ENCODE measurements around the gene LOC101059915.

DNA sequence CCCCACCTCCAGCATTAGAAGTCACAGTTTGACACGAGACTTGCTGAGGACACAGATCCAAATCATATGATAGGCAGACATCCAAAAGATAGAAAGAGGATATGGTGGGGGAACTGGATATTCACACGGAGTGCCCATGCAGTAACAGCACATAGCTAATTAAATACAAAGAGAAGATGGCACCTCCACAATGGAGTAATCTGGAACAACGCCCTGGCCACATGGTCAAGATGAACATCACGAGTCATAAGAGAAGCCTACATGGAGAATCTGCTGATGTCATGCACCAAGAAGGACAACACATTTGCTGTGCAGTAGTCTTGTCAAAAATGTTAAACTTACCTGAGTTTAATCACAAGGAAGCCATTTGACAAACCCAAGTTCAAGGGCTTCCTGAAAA, 10.1 kb upstream of the LOC101059915 start:
- TF ChIP-seq, protein P1, sequence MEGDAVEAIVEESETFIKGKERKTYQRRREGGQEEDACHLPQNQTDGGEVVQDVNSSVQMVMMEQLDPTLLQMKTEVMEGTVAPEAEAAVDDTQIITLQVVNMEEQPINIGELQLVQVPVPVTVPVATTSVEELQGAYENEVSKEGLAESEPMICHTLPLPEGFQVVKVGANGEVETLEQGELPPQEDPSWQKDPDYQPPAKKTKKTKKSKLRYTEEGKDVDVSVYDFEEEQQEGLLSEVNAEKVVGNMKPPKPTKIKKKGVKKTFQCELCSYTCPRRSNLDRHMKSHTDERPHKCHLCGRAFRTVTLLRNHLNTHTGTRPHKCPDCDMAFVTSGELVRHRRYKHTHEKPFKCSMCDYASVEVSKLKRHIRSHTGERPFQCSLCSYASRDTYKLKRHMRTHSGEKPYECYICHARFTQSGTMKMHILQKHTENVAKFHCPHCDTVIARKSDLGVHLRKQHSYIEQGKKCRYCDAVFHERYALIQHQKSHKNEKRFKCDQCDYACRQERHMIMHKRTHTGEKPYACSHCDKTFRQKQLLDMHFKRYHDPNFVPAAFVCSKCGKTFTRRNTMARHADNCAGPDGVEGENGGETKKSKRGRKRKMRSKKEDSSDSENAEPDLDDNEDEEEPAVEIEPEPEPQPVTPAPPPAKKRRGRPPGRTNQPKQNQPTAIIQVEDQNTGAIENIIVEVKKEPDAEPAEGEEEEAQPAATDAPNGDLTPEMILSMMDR (optimal IDR thresholded peaks at IDR 0.05 in 1 of 3, IDR thresholded peaks at IDR 0.05 in 1 of 3, conservative IDR thresholded peaks at IDR 0.05 in 1 of 3; ENCODE audit: extremely low read depth in 1 of 3, insufficient read depth in 2 of 3, low read length in 3 of 3), result no peak
- TF ChIP-seq EZH2 (IDR thresholded peaks at IDR 0.05; ENCODE audit: low read length), result no peak
